Retinal pigment epithelial cell (primary cell): ENCODE measurements around the gene IDH3G.

Experiments used
- DNase-seq: peaks from one replicate; pipeline ENCODE4 v3.0.0-alpha.2; 2010; ENCODE audit warnings: low read depth
- H3K4me3 ChIP-seq: 2 replicates; pipeline ENCODE4 v1.5.1; 2011; ENCODE audit warnings: mild to moderate bottlenecking, low read length, control low read depth, moderate library complexity
- CTCF ChIP-seq: conservative IDR thresholded peaks from 2 replicates; pipeline ENCODE4 v1.5.1; 2011; ENCODE audit warnings: low read depth, low read length, control low read depth, inconsistent platforms

Gene IDH3G

GRCh38 chrX:153813161-153813560 lies 19.0 kb upstream of the IDH3G start:
- TF ChIP-seq CTCF = no peak
- DNase-seq = no peak
- H3K4me3 ChIP-seq = no peak overlapping the region

- H3K4me3 ChIP-seq = no peak overlapping the region
- no peak for DNase-seq
- no peak for TF ChIP-seq CTCF
Observed at GRCh38 chrX:153812220-153812619, 18.0 kb upstream of the IDH3G start.

GRCh38 chrX:153807976-153808375 lies 13.8 kb upstream of the IDH3G start:
- no peak for DNase-seq
- no peak overlapping the region for H3K4me3 ChIP-seq
- no peak for TF ChIP-seq CTCF

- TF ChIP-seq CTCF = no peak
- H3K4me3 ChIP-seq = no peak overlapping the region
- DNase-seq = no peak
Observed at GRCh38 chrX:153806999-153807575, 12.9 kb upstream of the IDH3G start.

- TF ChIP-seq CTCF = no peak
- no peak for DNase-seq
- H3K4me3 ChIP-seq = no peak overlapping the region
Observed at GRCh38 chrX:153805436-153805835, 11.3 kb upstream of the IDH3G start.

- TF ChIP-seq CTCF = no peak
- H3K4me3 ChIP-seq = no peak overlapping the region
- DNase-seq = no peak
Observed at GRCh38 chrX:153804621-153805020, 10.4 kb upstream of the IDH3G start.

GRCh38 chrX:153804100-153804595 lies 10.0 kb upstream of the IDH3G start:
- no peak for TF ChIP-seq CTCF
- DNase-seq = no peak
- no peak overlapping the region for H3K4me3 ChIP-seq
